ENCODE measurements around the gene CACNA1B. TPM values are rescaled to one million over a fixed set of nuclear protein-coding genes. Genes with fewer than 3 reads are reported as not detected.
"Not testable (repeated sequence)": the region's sequence is repeated elsewhere in the genome, so short reads cannot be mapped to it uniquely, and the experiment has no call there.

The CACNA1B gene
- total RNA-seq, 1 donor from 2014 or later = 0.13 TPM

- not testable (repeated sequence) for H3K36me3 Mint-ChIP-seq (ENCODE audit: unreplicated experiment); H3K4me1 Mint-ChIP-seq (ENCODE audit: unreplicated experiment); H3K9me3 Mint-ChIP-seq (ENCODE audit: unreplicated experiment); H3K27me3 Mint-ChIP-seq (ENCODE audit: unreplicated experiment); H3K4me3 Mint-ChIP-seq (ENCODE audit: unreplicated experiment); H3K27ac Mint-ChIP-seq (ENCODE audit: unreplicated experiment)
- peak; percentile 70 for DNase-seq (ENCODE audit: extremely low spot score, unreplicated experiment)
These were observed 261.5 kb downstream of the CACNA1B start for GRCh38 chr9:138139096-138139495.

- not testable (repeated sequence) for H3K36me3 Mint-ChIP-seq (ENCODE audit: unreplicated experiment); H3K9me3 Mint-ChIP-seq (ENCODE audit: unreplicated experiment); H3K27ac Mint-ChIP-seq (ENCODE audit: unreplicated experiment); H3K4me1 Mint-ChIP-seq (ENCODE audit: unreplicated experiment); H3K4me3 Mint-ChIP-seq (ENCODE audit: unreplicated experiment); H3K27me3 Mint-ChIP-seq (ENCODE audit: unreplicated experiment)
- peak; percentile 76 for DNase-seq (ENCODE audit: extremely low spot score, unreplicated experiment)
These were observed 263.4 kb downstream of the CACNA1B start for GRCh38 chr9:138140980-138141379.

GRCh38 chr9:138142528-138143244 lies 265.1 kb downstream of the CACNA1B start:
- H3K36me3 Mint-ChIP-seq (ENCODE audit: unreplicated experiment); H3K4me1 Mint-ChIP-seq (ENCODE audit: unreplicated experiment); H3K27ac Mint-ChIP-seq (ENCODE audit: unreplicated experiment); H3K27me3 Mint-ChIP-seq (ENCODE audit: unreplicated experiment); H3K9me3 Mint-ChIP-seq (ENCODE audit: unreplicated experiment); H3K4me3 Mint-ChIP-seq (ENCODE audit: unreplicated experiment): not testable (repeated sequence)
- DNase-seq (ENCODE audit: extremely low spot score, unreplicated experiment) = peak; percentile 46

- DNase-seq (ENCODE audit: extremely low spot score, unreplicated experiment) = peak; percentile 82
- not testable (repeated sequence) for H3K27ac Mint-ChIP-seq (ENCODE audit: unreplicated experiment); H3K36me3 Mint-ChIP-seq (ENCODE audit: unreplicated experiment); H3K4me3 Mint-ChIP-seq (ENCODE audit: unreplicated experiment); H3K4me1 Mint-ChIP-seq (ENCODE audit: unreplicated experiment); H3K27me3 Mint-ChIP-seq (ENCODE audit: unreplicated experiment); H3K9me3 Mint-ChIP-seq (ENCODE audit: unreplicated experiment)
These were observed 265.9 kb downstream of the CACNA1B start for GRCh38 chr9:138143491-138143890.

- DNase-seq (ENCODE audit: extremely low spot score, unreplicated experiment) = peak; percentile 86
- peak; percentile 51 for TF ChIP-seq CTCF (IDR thresholded peaks at IDR 0.05)
- H3K4me3 Mint-ChIP-seq (ENCODE audit: unreplicated experiment); H3K9me3 Mint-ChIP-seq (ENCODE audit: unreplicated experiment); H3K36me3 Mint-ChIP-seq (ENCODE audit: unreplicated experiment); H3K4me1 Mint-ChIP-seq (ENCODE audit: unreplicated experiment); H3K27ac Mint-ChIP-seq (ENCODE audit: unreplicated experiment); H3K27me3 Mint-ChIP-seq (ENCODE audit: unreplicated experiment): not testable (repeated sequence)
These were observed 270.0 kb downstream of the CACNA1B start for GRCh38 chr9:138147556-138147955.

- not testable (repeated sequence) for H3K27me3 Mint-ChIP-seq (ENCODE audit: unreplicated experiment); H3K27ac Mint-ChIP-seq (ENCODE audit: unreplicated experiment); H3K9me3 Mint-ChIP-seq (ENCODE audit: unreplicated experiment); H3K36me3 Mint-ChIP-seq (ENCODE audit: unreplicated experiment); H3K4me1 Mint-ChIP-seq (ENCODE audit: unreplicated experiment)
- peak overlapping the region; percentile 66 for H3K4me3 Mint-ChIP-seq (ENCODE audit: unreplicated experiment)
- peak; percentile 51 for TF ChIP-seq CTCF (IDR thresholded peaks at IDR 0.05)
- DNase-seq (ENCODE audit: extremely low spot score, unreplicated experiment) = peak; percentile 83
These were observed 272.4 kb downstream of the CACNA1B start for GRCh38 chr9:138149672-138150656.

GRCh38 chr9:138155788-138156187 lies 278.2 kb downstream of the CACNA1B start:
- H3K36me3 Mint-ChIP-seq (ENCODE audit: unreplicated experiment); H3K27me3 Mint-ChIP-seq (ENCODE audit: unreplicated experiment); H3K4me1 Mint-ChIP-seq (ENCODE audit: unreplicated experiment); H3K27ac Mint-ChIP-seq (ENCODE audit: unreplicated experiment); H3K9me3 Mint-ChIP-seq (ENCODE audit: unreplicated experiment); H3K4me3 Mint-ChIP-seq (ENCODE audit: unreplicated experiment): not testable (repeated sequence)
- DNase-seq (ENCODE audit: extremely low spot score, unreplicated experiment) = peak; percentile 10

- not testable (repeated sequence) for H3K27me3 Mint-ChIP-seq (ENCODE audit: unreplicated experiment); H3K36me3 Mint-ChIP-seq (ENCODE audit: unreplicated experiment); H3K27ac Mint-ChIP-seq (ENCODE audit: unreplicated experiment); H3K4me1 Mint-ChIP-seq (ENCODE audit: unreplicated experiment); H3K9me3 Mint-ChIP-seq (ENCODE audit: unreplicated experiment); H3K4me3 Mint-ChIP-seq (ENCODE audit: unreplicated experiment); DNase-seq (ENCODE audit: extremely low spot score, unreplicated experiment)
These were observed 289.2 kb downstream of the CACNA1B start for GRCh38 chr9:138166793-138167192.

Measured in osteocyte (in vitro differentiated cells).